Ishikawa (cell line): Measurements from ENCODE around the gene KLF13.

Experiments used
- CEBPB ChIP-seq: IDR thresholded peaks from 2 replicates; pipeline ENCODE4 v1.6.1; 2012
- CREB1 ChIP-seq: IDR thresholded peaks from 2 replicates; pipeline ENCODE4 v1.6.1; 2012; ENCODE audit warnings: low read depth
- EGR1 ChIP-seq: IDR thresholded peaks from 2 replicates; pipeline ENCODE4 v1.6.1; 2012
- EP300 ChIP-seq: IDR thresholded peaks from 2 replicates; pipeline ENCODE4 v1.6.1; 2012; ENCODE audit warnings: borderline replicate concordance
- FOXM1 ChIP-seq: IDR thresholded peaks from 2 replicates; pipeline ENCODE4 v1.6.1; 2012; ENCODE audit warnings: low read depth, borderline replicate concordance
- NFIC ChIP-seq: IDR thresholded peaks from 2 replicates; pipeline ENCODE4 v1.6.1; 2012
- RAD21 ChIP-seq: IDR thresholded peaks from 2 replicates; pipeline ENCODE4 v1.6.1; 2012; ENCODE audit warnings: low read depth
- TAF1 ChIP-seq: IDR thresholded peaks from 2 replicates; pipeline ENCODE4 v1.6.1; 2012; ENCODE audit warnings: low read depth, mild to moderate bottlenecking
- TCF12 ChIP-seq: IDR thresholded peaks from 2 replicates; pipeline ENCODE4 v1.6.1; 2012; ENCODE audit warnings: low read depth
- TEAD4 ChIP-seq: IDR thresholded peaks from 2 replicates; pipeline ENCODE4 v1.6.1; 2012
- YY1 ChIP-seq: IDR thresholded peaks from 2 replicates; pipeline ENCODE4 v1.6.1; 2012; ENCODE audit warnings: low read depth
- ZBTB7A ChIP-seq: IDR thresholded peaks from 2 replicates; pipeline ENCODE4 v1.6.1; 2012; ENCODE audit warnings: low read depth
- TF ChIP-seq, protein P1 (sequence below): IDR thresholded peaks from 2 replicates; pipeline ENCODE4 v1.6.1; 2012
- TF ChIP-seq, protein P2 (sequence below): IDR thresholded peaks from 2 replicates; pipeline ENCODE4 v1.6.1; 2012; ENCODE audit warnings: low read depth, mild to moderate bottlenecking
- TF ChIP-seq, protein P3 (sequence below): IDR thresholded peaks from 2 replicates; pipeline ENCODE4 v1.6.1; 2012

KLF13 gene

DNA sequence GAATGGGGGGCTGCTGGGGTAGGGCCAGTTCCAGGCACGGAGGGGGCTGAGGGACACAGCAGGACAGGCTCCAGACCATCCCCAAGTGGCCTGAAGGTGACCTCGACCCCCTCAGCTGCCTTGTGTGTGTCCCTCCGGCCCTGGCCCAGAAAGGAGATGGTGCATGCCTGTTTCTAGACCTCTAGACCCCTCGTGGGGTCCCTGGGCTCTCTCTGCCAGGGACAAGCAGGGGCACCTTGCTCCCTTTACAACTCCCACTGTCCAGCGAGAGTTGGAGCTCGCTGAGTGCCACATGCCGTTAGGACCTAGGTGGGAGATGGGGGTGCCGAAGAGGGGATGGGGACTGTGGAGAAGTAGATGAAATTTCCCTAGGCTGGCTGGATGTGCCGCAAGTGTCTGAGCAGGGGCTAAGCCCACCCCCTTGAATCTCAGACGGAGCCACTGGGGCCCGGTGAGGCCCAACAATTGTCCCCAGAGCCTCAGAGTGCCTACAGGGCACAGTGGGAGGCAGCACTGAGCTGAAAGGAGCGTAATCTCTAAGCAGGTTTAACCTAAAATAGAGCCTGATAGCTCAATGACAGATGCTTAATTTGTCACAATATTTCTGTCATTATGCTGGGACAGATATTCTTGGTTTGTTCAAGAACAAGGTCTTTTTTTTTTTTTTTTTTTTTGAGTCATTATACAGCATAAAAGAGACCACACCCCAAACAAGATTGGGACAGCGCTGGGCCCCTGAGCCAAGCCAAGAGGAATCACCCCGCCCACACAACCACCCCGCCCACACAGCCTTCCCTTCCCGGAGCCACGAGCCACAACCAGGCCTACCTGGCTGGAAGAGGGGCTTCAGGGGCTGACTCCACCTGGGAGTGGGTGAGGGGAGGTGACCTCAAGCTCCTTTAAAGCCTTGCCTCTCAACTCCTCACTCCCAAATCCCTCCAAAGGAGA lies 23.6 kb upstream of the KLF13 start:
- TF ChIP-seq ZBTB7A = no peak
- TF ChIP-seq RAD21 = peak; percentile 18; the same call in 1 of the 2 replicates
- TF ChIP-seq EGR1 = peak; percentile 55

DNA sequence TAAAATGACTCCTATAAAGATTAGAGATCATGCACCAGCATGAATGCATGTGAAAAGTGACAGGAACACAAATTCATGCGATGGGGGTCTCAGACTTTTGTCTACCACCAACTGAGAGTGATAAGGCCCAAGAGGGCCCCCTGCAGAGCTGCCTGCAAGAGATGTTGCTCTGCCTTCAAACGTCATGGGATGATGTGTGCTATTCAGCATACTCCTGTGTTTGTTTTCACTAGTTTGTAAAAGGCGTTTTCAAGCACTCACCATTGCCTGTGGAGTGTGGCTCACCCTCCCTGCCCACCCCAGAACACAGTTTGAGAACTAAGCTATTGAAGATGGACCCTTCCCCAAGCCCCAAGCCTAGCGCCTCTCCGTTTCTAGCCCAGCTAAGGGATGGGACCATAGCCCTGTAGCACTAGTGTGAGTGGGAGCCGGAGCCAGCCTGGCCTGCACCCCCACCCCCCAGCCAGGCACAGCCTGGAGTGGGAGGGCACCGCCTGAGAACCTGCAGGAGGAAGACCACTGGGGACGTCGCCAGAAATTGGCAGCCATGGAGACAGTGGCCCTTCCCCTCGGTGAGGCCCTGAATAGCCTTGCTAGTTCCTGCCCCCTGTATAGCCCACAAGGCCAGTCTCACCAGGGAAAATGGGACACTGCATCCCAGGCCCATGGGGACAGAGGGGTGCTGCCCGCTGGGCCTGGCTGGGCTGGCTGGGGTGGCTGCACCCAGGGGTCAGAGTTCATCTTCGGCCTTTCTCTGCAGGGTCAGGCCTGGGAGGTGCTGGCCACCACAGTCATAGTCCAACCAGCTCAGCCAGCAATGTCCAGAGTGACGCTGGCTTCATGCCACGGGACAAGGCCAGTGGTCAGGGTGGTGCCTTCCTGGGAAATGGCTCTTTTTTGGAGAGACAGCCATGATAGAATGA lies 22.6 kb upstream of the KLF13 start:
- no peak for TF ChIP-seq TCF12
- TF ChIP-seq, protein P1, sequence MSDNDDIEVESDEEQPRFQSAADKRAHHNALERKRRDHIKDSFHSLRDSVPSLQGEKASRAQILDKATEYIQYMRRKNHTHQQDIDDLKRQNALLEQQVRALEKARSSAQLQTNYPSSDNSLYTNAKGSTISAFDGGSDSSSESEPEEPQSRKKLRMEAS = no peak
- TF ChIP-seq TEAD4 = no peak
- TF ChIP-seq FOXM1 = no peak
- TF ChIP-seq, protein P2, sequence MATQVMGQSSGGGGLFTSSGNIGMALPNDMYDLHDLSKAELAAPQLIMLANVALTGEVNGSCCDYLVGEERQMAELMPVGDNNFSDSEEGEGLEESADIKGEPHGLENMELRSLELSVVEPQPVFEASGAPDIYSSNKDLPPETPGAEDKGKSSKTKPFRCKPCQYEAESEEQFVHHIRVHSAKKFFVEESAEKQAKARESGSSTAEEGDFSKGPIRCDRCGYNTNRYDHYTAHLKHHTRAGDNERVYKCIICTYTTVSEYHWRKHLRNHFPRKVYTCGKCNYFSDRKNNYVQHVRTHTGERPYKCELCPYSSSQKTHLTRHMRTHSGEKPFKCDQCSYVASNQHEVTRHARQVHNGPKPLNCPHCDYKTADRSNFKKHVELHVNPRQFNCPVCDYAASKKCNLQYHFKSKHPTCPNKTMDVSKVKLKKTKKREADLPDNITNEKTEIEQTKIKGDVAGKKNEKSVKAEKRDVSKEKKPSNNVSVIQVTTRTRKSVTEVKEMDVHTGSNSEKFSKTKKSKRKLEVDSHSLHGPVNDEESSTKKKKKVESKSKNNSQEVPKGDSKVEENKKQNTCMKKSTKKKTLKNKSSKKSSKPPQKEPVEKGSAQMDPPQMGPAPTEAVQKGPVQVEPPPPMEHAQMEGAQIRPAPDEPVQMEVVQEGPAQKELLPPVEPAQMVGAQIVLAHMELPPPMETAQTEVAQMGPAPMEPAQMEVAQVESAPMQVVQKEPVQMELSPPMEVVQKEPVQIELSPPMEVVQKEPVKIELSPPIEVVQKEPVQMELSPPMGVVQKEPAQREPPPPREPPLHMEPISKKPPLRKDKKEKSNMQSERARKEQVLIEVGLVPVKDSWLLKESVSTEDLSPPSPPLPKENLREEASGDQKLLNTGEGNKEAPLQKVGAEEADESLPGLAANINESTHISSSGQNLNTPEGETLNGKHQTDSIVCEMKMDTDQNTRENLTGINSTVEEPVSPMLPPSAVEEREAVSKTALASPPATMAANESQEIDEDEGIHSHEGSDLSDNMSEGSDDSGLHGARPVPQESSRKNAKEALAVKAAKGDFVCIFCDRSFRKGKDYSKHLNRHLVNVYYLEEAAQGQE = no peak
- TF ChIP-seq CEBPB = no peak
- TF ChIP-seq ZBTB7A = no peak
- no peak for TF ChIP-seq YY1
- no peak for TF ChIP-seq EP300
- no peak for TF ChIP-seq CREB1
- no peak for TF ChIP-seq NFIC
- TF ChIP-seq, protein P3, sequence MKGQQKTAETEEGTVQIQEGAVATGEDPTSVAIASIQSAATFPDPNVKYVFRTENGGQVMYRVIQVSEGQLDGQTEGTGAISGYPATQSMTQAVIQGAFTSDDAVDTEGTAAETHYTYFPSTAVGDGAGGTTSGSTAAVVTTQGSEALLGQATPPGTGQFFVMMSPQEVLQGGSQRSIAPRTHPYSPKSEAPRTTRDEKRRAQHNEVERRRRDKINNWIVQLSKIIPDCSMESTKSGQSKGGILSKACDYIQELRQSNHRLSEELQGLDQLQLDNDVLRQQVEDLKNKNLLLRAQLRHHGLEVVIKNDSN = no peak
- no peak for TF ChIP-seq EGR1
- no peak for TF ChIP-seq TAF1
- no peak for TF ChIP-seq RAD21

DNA sequence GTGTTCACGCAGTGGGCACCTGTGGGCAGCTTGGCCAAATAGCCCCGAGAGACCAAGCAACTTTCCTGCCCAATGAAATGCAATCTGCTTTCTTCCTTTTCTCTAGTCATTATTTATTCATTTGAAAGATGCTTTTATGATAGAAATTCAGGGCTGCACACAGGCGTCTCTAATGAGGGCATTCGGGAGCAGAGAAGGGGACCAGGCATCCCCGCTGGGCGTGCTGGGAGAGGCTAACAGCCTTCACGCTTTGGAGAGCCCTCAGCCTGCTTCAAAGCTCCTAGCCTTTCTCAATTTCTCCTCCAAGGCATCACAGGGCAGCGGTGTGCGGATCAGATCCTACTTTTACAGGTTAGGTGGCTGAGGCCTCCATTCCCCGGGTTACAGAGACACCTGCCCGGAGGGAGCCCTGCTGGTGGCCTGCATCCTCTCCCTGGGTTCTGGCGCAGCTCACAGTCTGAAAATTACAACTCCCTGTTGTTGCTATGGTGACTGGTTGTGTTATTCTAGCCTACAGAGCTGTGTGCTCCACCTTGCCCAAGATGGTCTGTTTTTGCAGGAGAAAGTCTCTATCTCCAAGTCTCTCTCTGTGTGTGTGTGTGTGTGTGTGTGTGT lies 21.8 kb upstream of the KLF13 start:
- no peak for TF ChIP-seq CREB1
- TF ChIP-seq RAD21 = no peak
- TF ChIP-seq TCF12 = no peak

DNA sequence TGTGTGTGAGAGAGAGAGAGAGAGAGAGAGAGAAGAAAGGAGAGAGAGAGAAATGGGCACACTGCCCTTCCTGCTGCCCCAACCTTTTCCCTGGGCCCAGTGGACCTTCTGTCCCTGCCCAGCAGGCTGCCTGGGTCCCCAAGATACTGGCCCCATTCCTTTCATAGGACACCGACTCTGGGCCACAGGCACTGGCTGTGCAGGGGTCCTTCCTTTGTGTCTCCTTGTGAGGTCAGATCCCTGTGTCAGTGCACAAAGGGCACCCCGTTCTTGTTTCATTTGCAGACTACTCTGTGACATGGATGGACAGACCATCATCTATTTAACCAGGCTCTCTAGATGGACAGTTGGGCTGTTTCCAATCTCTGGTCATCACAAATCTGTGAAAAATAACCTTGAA lies 21.3 kb upstream of the KLF13 start:
- no peak for TF ChIP-seq NFIC
- TF ChIP-seq TEAD4 = no peak
- TF ChIP-seq, protein P1 = no peak
- TF ChIP-seq RAD21 = no peak
- TF ChIP-seq, protein P2 = no peak
- no peak for TF ChIP-seq ZBTB7A
- TF ChIP-seq CEBPB = no peak
- no peak for TF ChIP-seq CREB1
- no peak for TF ChIP-seq TAF1

DNA sequence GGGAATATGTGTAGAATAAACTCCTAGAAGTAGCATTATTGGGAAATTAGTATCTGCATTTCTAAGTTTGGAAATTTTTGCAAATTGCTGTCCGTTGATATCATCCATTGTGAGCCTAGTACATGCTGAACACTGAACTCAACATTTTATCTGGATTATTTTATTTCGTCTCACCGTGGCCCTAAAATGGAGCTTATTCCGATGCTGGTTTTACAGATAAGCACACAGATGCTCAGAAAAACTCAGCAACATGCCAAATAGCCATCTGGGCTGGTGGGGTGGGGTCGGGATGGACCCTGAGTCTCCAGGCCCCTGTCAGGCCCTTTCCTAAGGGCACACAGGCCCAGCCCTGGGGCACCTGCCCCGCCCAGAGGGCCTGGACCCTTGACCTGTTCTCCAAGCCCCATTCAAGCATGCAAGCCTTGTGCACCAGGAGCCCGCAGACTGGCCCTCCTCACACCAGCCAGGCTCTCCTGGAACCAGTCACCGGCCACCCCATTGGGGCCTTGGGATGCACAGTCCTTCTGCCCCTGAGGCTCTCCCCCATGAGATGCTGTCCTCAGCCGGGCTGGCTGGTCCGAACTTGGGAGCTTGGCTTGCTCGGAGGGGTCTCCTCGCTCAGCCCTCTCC lies 20.7 kb upstream of the KLF13 start:
- no peak for TF ChIP-seq YY1
- no peak for TF ChIP-seq TAF1
- TF ChIP-seq NFIC = no peak
- TF ChIP-seq, protein P1 = no peak
- TF ChIP-seq, protein P2 = no peak
- no peak for TF ChIP-seq EP300
- TF ChIP-seq CREB1 = no peak
- TF ChIP-seq TCF12 = no peak
- no peak for TF ChIP-seq CEBPB
- TF ChIP-seq, protein P3 = no peak
- TF ChIP-seq EGR1 = no peak
